Stimulated activated CD8-positive, alpha-beta memory T cell treated with anti-CD3 and anti-CD28 coated beads, Interleukin-12 subunit alpha, Interleukin-12 subunit beta, amount 100 ng/mL, for 4 hours (primary cell): ENCODE results near the gene OR11A1.
"Not testable (repeated sequence)": the region's sequence is repeated elsewhere in the genome, so short reads cannot be mapped to it uniquely, and the experiment has no call there.

Source experiments
- DNase-seq: peaks from one replicate; pipeline ENCODE4 v3.0.0-alpha.2; 2020; ENCODE audit warnings: low read depth

The OR11A1 gene

DNA sequence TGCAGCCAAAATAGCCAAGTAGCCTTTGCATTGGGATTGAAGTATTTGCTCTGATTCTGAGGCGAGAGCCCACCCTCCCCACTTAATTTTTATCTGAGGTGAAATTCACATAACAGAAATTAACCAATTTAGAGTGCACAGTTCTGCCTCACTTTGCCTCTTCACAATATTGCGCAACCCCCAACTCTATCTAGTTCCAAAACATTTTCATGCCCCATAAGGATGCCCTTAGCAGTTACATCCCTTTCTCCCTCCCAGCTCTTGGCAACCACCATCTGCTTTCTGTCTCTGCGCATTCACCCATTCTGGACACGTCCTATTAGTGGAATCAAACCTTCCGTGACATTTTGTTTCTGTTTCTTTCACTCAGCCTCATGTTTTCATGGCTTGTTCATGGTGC is 21.9 kb upstream of the OR11A1 start:
- DNase-seq = no peak

- DNase-seq = no peak
Observed at GRCh38 chr6:29477923-29478450, 21.1 kb upstream of the OR11A1 start.

DNA sequence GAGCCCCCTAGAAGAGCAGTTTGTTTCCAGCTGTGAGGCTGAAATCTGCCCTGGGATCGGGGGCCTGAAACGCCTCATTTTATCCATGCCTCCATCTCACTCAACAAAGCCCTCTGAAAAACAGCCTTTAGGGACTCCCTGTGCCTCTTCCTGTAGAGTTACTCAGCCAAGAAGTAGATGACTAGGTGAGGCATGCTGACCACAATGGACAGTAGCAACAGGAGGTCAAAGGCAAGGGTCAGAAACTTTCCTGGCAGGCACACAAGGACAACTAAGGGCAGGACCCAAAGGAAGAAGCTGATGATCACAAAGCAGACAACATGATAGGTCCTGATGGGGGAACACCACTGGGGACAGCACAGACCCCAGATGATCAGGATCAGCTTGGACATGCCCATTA is 18.1 kb upstream of the OR11A1 start:
- no peak for DNase-seq

DNA sequence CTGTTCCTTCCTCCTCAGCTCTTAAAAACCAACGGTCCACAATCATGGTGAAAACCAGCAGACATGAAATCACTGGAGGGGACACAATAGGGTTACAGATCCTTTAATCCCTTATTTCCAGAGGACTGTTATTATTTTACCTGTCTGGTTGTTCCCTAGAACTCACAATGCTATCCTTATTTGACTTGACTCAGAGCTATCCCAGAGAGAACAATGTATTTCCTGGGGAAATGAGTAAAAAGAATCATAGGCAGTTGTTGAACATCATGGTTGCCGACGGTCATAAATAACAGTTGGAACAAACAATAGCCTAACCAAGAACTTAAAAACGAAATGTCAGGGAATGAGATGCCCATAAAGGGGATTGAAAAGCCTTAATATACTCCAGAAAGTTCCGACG is 9.4 kb upstream of the OR11A1 start:
- no peak for DNase-seq

- DNase-seq = no peak
Observed at GRCh38 chr6:29465801-29466200, 8.9 kb upstream of the OR11A1 start.

GRCh38 chr6:29465279-29465678 is 8.4 kb upstream of the OR11A1 start:
- no peak for DNase-seq

- DNase-seq = no peak
Observed at GRCh38 chr6:29462022-29462421, 5.2 kb upstream of the OR11A1 start.

- no peak for DNase-seq
Observed at GRCh38 chr6:29461021-29461814, 4.3 kb upstream of the OR11A1 start.

- DNase-seq = no peak
Observed at GRCh38 chr6:29451471-29452193, 5.2 kb downstream of the OR11A1 start.

DNA sequence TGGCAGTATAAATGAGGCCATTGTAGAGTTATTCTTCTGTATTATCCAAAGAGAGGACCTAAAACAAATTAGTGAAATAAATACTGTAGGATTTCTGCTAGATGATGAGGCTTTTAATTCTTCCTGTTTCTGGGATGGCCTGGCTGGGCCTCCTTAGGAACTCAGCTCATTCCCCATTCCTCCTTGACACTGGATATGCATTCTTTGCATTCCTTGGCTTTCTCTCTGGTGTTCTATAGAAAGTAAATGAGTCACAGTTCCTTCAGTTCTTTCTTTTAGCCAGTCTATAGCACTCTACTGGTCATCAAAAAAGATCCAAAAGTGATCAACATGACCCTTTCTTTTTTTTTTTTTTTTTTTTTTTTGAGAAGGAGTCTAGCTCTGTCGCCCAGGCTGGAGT is 9.2 kb downstream of the OR11A1 start:
- DNase-seq = no peak

- not testable (repeated sequence) for DNase-seq
Observed at GRCh38 chr6:29444031-29444430, 12.8 kb downstream of the OR11A1 start.

DNA sequence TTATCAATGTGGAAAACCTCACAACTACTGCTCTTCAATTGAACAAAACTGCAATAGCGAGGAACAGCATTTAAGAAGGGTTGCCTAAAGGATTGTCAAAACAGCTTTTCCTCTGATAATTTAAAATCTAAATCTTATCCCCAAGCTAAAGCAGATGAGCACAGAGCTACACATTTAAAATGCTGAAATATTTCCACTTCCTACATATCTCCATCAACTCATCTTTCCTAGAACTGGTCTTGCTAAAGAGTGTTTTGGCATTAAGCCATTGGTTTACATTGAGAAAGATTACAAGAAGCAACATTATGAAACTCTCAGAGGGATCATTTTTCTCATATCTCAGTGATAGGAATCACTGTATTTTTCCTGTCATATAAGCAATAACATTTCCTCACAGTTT is 14.2 kb downstream of the OR11A1 start:
- DNase-seq = no peak

DNA sequence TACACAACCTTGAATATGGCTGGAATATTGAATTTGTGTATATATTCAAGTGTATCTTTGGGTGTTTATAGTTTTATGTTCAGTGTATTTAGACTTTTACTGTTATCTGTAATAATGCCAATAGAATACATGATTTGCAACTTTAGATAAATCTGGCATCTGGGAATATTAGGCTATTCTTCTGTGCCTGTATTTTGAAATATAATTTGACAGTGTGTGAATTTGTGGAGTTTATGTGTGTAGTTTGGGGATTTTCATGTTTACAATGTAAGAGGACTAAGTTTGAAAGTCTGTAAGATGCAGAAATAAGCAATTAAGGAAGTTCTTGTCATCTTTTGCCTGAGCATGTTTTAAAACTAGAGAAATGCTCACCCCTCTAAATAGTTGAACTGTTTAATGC is 17.9 kb downstream of the OR11A1 start, which contains the start of gene OR10C1:
TSS of gene OR10C1 (plus strand) at position 301 of the 400 bp plus-strand sequence. CDS start 710 bp downstream, outside the sequence.
- no peak for DNase-seq

- not testable (repeated sequence) for DNase-seq
Observed at GRCh38 chr6:29436730-29437129, 20.1 kb downstream of the OR11A1 start.

DNA sequence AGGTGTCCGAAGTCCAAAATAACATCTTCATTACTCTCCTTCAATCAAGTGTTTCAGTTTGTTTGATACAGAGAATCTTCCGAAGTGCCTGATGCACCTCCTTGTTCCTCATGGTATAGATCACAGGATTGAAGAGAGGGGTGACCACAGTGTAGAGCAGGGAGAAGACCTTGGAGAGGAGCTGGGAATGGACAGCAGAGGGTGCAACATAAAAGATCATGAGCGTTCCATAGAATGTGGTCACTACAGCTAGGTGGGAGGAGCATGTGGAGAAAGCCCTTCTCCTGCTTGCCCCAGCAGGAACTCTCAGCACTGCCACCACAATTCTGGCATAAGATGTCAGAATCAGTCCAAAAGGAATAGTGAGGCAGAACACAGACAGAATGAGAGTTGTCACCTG is 30.2 kb downstream of the OR11A1 start:
- DNase-seq = no peak

GRCh38 chr6:29425075-29425474 is 31.8 kb downstream of the OR11A1 start:
- no peak for DNase-seq

DNA sequence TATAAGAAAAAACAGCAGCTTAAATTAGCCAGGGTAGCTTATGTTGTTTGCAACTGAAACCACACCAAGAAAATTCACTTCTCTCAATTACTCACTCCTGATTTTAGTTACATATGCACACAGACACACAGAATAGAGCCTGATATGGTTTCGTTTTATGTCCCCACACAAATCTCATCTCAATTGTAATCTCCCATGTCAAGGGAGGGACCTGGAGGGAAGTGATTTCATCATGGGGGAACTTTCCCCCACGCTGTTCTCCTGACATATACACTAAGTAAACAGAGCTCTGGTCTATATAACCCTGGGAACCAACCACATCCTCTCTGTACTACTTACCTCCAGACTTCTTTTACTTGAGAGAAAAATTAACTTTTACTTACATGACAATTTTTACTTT is 32.3 kb downstream of the OR11A1 start:
- DNase-seq = no peak

- no peak for DNase-seq
Observed at GRCh38 chr6:29424168-29424567, 32.7 kb downstream of the OR11A1 start.

- no peak for DNase-seq
Observed at GRCh38 chr6:29419516-29419915, 37.4 kb downstream of the OR11A1 start.

- DNase-seq = no peak
Observed at GRCh38 chr6:29414588-29414987, 42.3 kb downstream of the OR11A1 start, which contains the start of gene OR12D1. Gene OR12D1 (plus strand): TSS chr6:29414928.

GRCh38 chr6:29403801-29404200 is 53.1 kb downstream of the OR11A1 start:
- DNase-seq = no peak

- no peak for DNase-seq
Observed at GRCh38 chr6:29399525-29399924, 57.3 kb downstream of the OR11A1 start.

- no peak for DNase-seq
Observed at GRCh38 chr6:29395331-29395730, 61.5 kb downstream of the OR11A1 start, which contains the start of gene OR12D2. Gene OR12D2 (plus strand): TSS chr6:29395631. CDS start chr6:29396700, 1,069 bp downstream.
